Measurements from ENCODE around the gene RAP2A. TPM values are rescaled to one million over a fixed set of nuclear protein-coding genes. Genes with fewer than 3 reads are reported as not detected.

RAP2A gene
- total RNA-seq, 1 donor = 32.8 TPM

- DNase-seq (ENCODE audit: low read depth) = no peak
- TF ChIP-seq, protein P1, sequence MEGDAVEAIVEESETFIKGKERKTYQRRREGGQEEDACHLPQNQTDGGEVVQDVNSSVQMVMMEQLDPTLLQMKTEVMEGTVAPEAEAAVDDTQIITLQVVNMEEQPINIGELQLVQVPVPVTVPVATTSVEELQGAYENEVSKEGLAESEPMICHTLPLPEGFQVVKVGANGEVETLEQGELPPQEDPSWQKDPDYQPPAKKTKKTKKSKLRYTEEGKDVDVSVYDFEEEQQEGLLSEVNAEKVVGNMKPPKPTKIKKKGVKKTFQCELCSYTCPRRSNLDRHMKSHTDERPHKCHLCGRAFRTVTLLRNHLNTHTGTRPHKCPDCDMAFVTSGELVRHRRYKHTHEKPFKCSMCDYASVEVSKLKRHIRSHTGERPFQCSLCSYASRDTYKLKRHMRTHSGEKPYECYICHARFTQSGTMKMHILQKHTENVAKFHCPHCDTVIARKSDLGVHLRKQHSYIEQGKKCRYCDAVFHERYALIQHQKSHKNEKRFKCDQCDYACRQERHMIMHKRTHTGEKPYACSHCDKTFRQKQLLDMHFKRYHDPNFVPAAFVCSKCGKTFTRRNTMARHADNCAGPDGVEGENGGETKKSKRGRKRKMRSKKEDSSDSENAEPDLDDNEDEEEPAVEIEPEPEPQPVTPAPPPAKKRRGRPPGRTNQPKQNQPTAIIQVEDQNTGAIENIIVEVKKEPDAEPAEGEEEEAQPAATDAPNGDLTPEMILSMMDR (IDR thresholded peaks at IDR 0.05; ENCODE audit: insufficient read depth, low read depth, low read length) = no peak
- H3K4me3 ChIP-seq (ENCODE audit: low read depth, low read length) = no peak overlapping the region
Measured at GRCh38 chr13:97484301-97484700, 50.3 kb downstream of the RAP2A start.

DNA sequence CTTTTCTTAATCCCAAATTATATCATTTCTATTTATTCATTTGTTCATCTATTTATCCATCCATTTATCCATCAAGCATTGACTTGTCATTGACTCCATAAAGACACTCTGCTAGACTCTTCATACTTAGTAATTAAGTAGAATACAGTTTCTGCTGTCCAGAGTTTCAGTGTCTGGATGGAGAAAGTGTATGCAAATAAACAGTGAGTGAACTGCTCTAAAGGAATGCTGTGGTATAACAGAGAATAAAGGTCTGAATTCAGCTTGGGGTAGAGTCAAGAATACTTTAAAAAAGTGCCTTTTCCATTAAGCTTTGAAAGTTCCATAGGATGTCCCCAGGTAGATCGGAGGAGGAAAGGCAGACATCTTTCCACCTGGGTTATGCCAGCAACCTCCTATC is 51.4 kb downstream of the RAP2A start:
- TF ChIP-seq, protein P1 (IDR thresholded peaks at IDR 0.05; ENCODE audit: insufficient read depth, low read depth, low read length) = no peak
- H3K4me3 ChIP-seq (ENCODE audit: low read depth, low read length) = no peak overlapping the region
- no peak for DNase-seq (ENCODE audit: low read depth)

GRCh38 chr13:97490702-97491307 is 56.8 kb downstream of the RAP2A start:
- no peak for DNase-seq (ENCODE audit: low read depth)
- TF ChIP-seq, protein P1 (IDR thresholded peaks at IDR 0.05; ENCODE audit: insufficient read depth, low read depth, low read length) = no peak

DNA sequence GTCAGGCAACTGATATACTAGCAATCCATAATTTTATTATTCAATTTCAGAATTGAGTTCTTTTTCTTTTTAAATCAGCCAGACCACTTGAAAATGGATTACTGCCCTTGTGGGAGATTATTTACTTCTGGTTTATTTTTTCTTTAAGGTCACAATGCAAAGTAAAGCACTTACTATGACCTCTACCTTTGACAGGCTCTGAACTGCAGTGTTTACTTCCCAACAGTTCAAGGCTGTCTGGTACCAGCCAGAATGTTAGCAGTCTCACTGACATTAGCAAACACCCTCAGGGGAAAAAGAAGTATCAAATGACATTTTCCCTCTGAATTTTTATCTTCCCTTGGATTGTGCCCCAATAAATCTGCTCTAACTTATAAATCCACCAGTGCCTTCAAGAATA is 57.5 kb downstream of the RAP2A start:
- no peak for DNase-seq (ENCODE audit: low read depth)
- no peak overlapping the region for H3K4me3 ChIP-seq (ENCODE audit: low read depth, low read length)
- TF ChIP-seq, protein P1 (IDR thresholded peaks at IDR 0.05; ENCODE audit: insufficient read depth, low read depth, low read length) = no peak

More at GRCh38 chr13:97490702-97491307, 56.8 kb downstream of the RAP2A start:
- H3K4me3 ChIP-seq (ENCODE audit: low read depth, low read length) = no peak overlapping the region

DNA sequence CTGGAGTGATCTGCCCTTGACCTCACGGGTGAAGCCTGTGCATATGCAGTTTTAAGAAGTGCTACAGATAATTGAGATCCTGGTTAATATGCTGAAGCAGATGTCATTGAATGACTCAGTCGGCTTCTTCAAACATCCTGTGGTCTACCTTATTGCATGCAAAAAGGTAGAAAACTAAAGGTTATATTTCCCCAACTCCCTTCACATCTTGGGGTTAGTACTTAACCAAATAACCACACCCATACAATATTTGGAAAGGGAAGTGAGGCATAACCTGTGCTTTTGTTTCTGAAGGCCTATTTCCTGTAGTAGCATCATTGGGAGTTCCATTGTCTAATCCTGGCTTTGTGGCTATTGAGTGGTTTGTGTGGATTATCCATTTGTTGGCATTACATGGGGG is 58.3 kb downstream of the RAP2A start:
- no peak for DNase-seq (ENCODE audit: low read depth)
- H3K4me3 ChIP-seq (ENCODE audit: low read depth, low read length) = no peak overlapping the region
- TF ChIP-seq, protein P1 (IDR thresholded peaks at IDR 0.05; ENCODE audit: insufficient read depth, low read depth, low read length) = no peak

- TF ChIP-seq, protein P1 (IDR thresholded peaks at IDR 0.05; ENCODE audit: insufficient read depth, low read depth, low read length) = no peak
Measured at GRCh38 chr13:97492684-97493371, 58.9 kb downstream of the RAP2A start.

More at GRCh38 chr13:97492684-97493371, 58.9 kb downstream of the RAP2A start:
- H3K4me3 ChIP-seq (ENCODE audit: low read depth, low read length) = no peak overlapping the region
- DNase-seq (ENCODE audit: low read depth) = no peak
